ENCODE data around the gene RGS19.
A peak's percentile ranks its signal among the peaks of the same experiment; 100 is the strongest.

The RGS19 gene

DNA sequence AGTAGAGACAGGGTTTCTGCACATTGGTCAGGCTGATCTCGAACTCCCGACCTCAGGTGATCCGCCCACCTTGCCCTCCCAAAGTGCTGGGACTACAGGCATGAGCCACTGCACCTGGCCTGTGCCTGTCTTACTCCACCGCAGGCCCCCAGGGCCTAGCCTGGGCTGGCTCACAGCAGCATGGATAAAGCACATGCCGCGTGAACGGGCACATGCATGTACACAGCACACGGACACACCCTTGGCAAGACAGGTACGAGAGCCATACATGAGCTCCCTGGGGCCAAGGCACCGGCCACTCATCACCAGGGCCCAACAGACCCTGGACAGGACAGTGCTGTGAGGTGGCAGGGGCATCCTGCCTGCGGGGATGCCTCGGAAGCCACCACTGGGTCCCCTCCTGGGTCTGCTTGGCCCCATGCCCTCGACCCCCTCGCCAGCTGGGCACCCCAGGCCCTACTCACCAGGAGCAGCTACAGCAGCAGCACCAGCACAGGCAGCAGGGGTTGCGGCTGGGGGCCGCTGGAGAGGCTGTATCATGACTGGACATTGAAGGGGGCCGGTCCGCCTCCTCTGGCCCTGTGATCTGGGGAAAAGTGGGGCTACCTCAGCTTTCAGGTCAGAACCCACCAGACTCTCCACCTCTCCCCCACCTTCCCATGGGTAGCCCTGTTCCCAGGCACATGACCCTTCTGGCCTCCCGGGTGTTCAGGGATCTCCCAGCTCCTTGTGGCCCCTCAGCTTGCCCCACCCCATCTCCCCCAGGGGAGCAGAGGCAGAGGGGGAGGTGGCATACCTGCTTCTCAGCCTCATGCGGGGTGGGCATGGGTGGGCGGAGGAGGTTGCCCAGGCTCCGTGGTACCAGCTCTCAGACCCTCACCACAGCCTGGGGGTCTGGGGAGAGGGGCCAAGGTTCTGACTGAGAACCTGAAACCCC, 3.0 kb downstream of the RGS19 start:
- DNase-seq = no peak

- no peak for DNase-seq
These were observed 3.8 kb downstream of the RGS19 start for GRCh38 chr20:64075556-64075955.

DNA sequence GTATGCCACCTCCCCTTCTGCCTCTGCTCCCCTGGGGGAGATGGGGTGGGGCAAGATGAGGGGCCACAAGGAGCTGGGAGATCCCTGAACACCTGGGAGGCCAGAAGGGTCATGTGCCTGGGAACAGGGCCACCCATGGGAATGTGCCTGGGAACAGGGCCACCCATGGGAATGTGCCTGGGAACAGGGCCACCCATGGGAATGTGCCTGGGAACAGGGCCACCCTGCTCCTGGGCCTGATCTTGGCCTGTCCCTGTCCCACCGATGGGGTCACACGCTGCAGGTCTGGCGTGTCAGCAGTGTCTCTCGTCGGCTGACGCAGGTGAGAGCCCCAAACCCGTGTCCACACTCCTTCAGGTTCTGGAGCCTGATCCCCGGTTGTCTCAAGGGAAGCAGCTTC, 4.4 kb downstream of the RGS19 start:
- DNase-seq = no peak

GRCh38 chr20:64074184-64074789, 5.0 kb downstream of the RGS19 start:
- DNase-seq = no peak

GRCh38 chr20:64073476-64074183, 5.7 kb downstream of the RGS19 start:
- no peak for DNase-seq

DNA sequence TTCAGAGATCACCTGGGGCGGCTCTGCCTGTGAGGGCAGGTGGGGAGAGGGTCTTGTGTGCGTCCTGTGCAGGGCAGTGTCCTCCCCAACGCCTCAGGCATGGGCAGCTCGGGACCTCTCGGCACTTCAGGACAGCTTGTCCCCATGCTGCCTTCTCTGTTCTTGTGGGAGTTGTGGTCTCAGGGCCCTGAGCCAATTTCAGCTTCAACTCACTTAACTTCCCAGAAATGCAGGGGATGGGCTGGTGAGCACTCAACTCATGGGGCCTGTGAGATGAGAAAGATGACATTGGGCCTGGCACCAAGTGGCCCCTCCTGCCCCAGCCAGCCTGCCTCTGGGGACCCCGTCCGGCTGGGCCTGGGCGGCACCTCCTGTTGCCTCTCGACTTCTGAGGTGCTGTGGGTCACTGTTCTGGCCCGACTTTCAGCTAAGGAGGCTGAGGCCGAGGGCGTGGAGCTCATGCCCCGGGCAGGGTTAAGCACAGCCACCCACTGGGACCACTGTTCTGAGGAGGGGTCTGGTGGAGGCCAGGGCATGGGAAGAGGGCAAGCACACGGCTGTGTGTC, 6.7 kb downstream of the RGS19 start:
- no peak for DNase-seq

DNA sequence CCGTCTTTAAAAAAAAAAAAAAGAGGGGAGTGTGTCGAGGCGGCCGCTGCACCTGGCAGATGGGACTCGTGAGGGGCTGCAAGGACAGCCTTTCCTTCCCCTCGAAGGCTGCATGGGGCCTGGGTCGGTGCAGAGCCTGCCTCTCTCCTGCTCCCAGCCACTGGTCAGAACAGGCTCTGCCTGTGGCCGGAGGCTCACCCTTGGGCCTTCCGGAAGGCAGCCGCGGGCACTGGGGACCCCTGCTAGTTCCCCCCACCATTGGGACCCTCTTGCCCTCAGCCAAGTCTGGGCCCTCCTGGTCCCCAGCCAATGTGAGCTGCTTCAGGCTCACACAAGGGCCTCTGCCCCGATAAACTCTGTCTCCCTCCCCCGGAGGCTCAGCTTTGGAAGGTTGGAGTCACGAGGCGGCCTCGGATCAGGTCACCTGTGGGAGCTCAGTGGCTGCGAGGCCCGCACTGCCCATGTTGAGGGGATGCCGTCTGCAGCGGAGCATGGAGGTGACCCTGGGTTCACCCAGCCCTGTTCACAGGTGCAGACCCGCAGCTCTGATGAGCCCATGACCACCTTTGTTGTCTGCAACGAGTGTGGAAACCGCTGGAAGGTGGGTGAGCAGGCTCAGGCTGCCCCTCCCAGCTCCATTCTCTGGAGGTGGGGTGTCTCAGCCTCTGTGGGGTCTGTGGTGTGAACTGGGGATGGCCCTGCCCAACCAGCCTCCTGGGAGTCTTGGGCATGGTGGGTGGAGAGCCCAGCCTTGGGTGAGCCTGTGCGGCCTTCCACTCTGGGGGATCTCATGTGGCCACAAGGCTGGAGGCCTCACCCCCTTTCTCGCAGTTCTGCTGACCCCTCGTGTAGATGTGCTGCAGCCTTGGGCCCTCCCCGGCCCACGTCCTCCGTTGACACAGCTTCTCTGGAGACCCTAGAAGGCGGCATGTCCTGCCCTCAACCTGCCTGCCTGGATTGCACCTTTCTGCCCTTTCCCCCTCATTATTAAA, 7.7 kb downstream of the RGS19 start:
- DNase-seq = no peak

DNA sequence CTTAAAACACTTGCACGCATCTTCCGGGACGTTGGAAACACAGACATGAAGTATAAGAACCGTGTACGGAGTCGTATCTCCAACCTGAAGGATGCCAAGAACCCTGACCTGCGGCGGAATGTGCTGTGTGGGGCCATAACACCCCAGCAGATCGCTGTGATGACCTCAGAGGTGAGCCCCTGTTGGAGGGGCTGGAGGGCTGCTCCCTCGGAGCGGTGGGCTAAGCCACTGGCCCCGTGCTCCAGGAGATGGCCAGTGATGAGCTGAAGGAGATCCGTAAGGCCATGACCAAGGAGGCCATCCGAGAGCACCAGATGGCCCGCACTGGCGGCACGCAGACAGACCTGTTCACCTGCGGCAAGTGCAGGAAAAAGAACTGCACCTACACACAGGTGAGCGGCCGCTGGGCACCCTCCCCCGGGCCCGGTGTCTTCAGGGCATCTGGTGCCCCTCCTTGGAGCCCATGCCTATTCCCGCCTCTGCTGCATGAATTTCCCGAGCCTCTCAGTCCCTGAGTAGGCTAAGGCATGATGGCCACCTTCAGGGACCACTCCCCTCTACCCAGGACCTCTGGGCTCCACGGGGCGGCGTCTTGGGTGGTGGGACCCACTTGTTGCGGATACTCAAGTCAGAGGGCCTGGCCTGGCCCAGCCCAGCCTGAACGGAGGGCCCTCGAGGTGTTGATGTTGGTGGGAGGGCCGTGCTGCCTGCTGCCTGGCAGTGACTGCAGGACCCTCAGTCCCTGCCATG, 8.9 kb downstream of the RGS19 start:
- no peak for DNase-seq

- no peak for DNase-seq
These were observed 9.6 kb downstream of the RGS19 start for GRCh38 chr20:64069614-64070243.

DNA sequence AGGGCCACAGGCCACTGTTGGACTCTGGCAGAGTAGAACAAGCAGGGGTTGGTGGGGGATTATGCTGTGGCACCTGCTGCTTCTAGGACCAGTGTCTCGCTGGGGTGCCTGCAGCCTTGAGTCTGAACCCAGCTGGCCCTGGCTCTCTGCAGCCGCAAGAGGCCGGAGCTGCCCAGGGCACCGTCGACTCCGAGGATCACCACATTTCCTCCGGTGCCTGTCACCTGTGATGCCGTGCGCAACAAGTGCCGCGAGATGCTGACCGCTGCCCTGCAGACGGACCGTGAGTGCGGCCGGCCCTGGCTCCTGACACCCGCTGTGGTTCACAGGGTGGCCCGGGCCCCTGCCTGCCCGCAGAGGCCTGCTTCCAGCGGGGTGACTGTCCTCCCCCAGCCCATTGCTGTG, 10.1 kb downstream of the RGS19 start:
- no peak for DNase-seq

- DNase-seq = no peak
These were observed 10.7 kb downstream of the RGS19 start for GRCh38 chr20:64068386-64069208.

- no peak for DNase-seq
These were observed 11.5 kb downstream of the RGS19 start for GRCh38 chr20:64067733-64068307.

DNA sequence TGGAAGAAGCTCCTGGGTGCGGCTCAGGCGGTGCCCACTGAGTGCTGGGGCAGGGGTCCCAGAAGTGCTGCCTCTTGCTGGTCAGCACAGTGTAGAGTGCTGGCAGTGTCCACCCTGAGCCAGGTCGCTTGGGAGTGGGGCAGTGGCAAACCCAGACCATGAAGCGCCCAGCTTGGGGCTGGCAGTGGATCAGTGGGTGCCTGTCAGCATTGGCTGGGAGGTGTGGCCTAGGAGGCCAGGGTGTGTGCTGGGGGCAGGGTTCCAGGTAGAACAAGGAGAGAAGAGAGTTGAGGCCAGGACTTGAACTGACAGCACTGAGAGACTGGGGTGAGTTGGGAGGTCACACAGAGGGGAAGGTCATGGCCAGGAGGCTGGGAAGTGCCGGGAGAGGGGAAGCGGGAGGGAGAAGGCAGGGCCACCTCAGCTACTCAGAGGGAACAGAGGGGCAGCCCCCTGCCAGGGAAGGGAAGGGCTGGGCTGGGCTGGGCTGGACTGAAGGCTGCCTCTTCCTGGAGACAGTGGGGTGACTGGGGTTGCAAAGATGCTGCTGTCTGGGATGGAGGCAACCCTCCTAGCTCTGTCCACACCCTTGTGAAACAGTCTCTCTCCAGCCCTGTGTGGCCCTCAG, 12.2 kb downstream of the RGS19 start:
- DNase-seq = no peak

- peak; percentile 61 for DNase-seq
These were observed 13.4 kb downstream of the RGS19 start for GRCh38 chr20:64065974-64066343.

GRCh38 chr20:64065062-64065973, 14.0 kb downstream of the RGS19 start:
- no peak for DNase-seq

GRCh38 chr20:64064145-64064698, 15.1 kb downstream of the RGS19 start:
- peak; percentile 53 for DNase-seq

DNA sequence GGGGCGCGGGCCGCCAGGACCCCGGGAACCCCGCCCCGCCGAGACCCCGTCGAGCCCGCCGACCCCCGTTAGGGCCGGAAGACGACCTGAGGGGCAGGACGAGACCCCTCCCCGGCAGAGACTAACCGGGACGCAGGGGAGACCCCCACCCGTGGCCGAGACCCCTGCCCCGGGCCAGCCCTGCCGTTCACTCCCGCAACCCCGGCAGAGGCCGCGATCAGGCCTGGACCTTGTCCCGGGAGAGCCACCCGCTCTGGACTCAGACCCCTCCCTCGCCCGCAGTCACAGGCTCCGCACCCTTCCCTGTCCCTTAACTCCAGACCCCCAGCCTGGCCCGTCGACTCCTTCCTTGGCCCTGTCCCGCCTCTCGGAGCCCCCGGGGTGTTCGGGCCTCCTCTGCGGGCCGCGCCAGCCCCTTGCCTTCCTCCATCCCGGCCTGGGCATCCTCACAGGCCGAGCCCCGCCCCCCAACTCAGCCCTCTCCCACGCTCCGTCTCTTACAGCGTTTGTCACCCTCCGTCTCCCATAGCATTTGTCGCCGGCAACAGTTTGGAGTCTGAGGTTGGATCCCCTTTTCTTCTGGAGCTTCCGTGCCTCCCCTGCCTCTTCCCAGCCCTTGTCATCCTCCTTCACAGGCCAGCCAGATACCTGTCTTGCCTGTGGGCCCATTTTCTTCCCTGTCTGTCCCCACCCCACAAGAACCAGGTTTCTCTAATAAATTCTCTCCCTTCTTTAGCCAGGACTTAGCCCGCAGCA, 15.8 kb downstream of the RGS19 start:
- DNase-seq = no peak
